GM12878 (cell line): ENCODE measurements around the gene PPP1R12A. TPM values are rescaled to one million over a fixed set of nuclear protein-coding genes. Genes with fewer than 3 reads are reported as not detected.
A peak's percentile ranks its signal among the peaks of the same experiment; 100 is the strongest.

Experiments
- ATAC-seq: fragments of 200-7000 bp; cut with Tn5 transposase; 3 replicates; pipeline ENCODE4 v1.9.1; 2020; ENCODE audit warnings: mild to moderate bottlenecking, moderate library complexity
- BruUV-seq: library from RNA; stranded (reverse); fragments of 400-500 nt; replicated peaks from 2 replicates; lab custom pipeline; 2021; lab: Mats Ljungman, UMichigan
- CTCF ChIA-PET: fragments of 300-600 bp; sonication (Branson Sonifier 250); formaldehyde crosslinking; extraction: SDS; loops from one replicate; lab custom pipeline; 2021; ENCODE audit warnings: inconsistent platforms; lab: Yijun Ruan, JAX
- POLR2A ChIA-PET: fragments of 350-600 bp; formaldehyde crosslinking; extraction: SDS; loops from one replicate; lab custom pipeline; 2021; ENCODE audit warnings: inconsistent platforms; lab: Charles Lee
- RAD21 ChIA-PET: fragments of 300-600 bp; sonication (Branson Sonifier 250); formaldehyde crosslinking; loops from one replicate; lab custom pipeline; 2023; ENCODE audit warnings: antibody characterized with exemption; ENCODE audit not compliant: unreplicated experiment; lab: Charles Lee
- SMC1A ChIA-PET: fragments of 300-600 bp; sonication (Branson Sonifier 250); formaldehyde crosslinking; loops from one replicate; lab custom pipeline; 2023; ENCODE audit not compliant: unreplicated experiment, uncharacterized antibody; lab: Charles Lee
- DNase-seq: peaks from one replicate; pipeline ENCODE4 v3.0.0-alpha.2; 2011; ENCODE audit warnings: low read depth, low spot score
- FAIRE-seq: peaks from 3 replicates; lab custom pipeline; 2011; peaks lifted over from hg19 to GRCh38; lab: Jason Lieb, UNC
- H2AFZ ChIP-seq: 2 replicates; pipeline ENCODE4 v1.6.0; 2011; ENCODE audit warnings: low read depth, low read length, control low read depth; ENCODE audit not compliant: control insufficient read depth
- H3K27ac ChIP-seq: 2 replicates; pipeline ENCODE4 v1.5.1; 2011; ENCODE audit warnings: control low read depth; ENCODE audit not compliant: control insufficient read depth, insufficient read depth
- H3K27me3 ChIP-seq, 2 experiments: replicated peaks in 1 of 2; 2 replicates each; pipeline versions ENCODE4 v1.6.0 to v1.6.1; 2011; ENCODE audit warnings: low read length in 1 of 2; ENCODE audit not compliant: control insufficient read depth in 2 of 2, insufficient read depth in 2 of 2
- H3K36me3 ChIP-seq, 2 experiments: 2 replicates each; pipeline ENCODE4 v1.5.1; 2011; ENCODE audit warnings: low read length in 1 of 2; ENCODE audit not compliant: control insufficient read depth in 2 of 2, insufficient read depth in 2 of 2
- H3K4me1 ChIP-seq: 2 replicates; pipeline ENCODE4 v1.6.1; 2011; ENCODE audit warnings: mild to moderate bottlenecking, low read length, moderate library complexity, mixed read lengths; ENCODE audit not compliant: control insufficient read depth, insufficient read depth
- H3K4me2 ChIP-seq: 2 replicates; pipeline ENCODE4 v1.6.0; 2011; ENCODE audit warnings: control low read depth; ENCODE audit not compliant: control insufficient read depth, insufficient read depth
- H3K4me3 ChIP-seq: fragments of 200-600 bp; sonication (generic); 2 replicates; pipeline ENCODE4 v1.5.1; 2016
- H3K79me2 ChIP-seq: 2 replicates; pipeline ENCODE4 v1.6.0; 2011; ENCODE audit warnings: low read length; ENCODE audit not compliant: control insufficient read depth, insufficient read depth
- H3K9ac ChIP-seq: 2 replicates; pipeline ENCODE4 v1.8.0; 2011; ENCODE audit warnings: low read length, control low read depth, mixed read lengths; ENCODE audit not compliant: control insufficient read depth, insufficient read depth
- H3K9me3 ChIP-seq: replicated peaks from 3 replicates; pipeline ENCODE4 v1.5.1; 2011; ENCODE audit warnings: mild to moderate bottlenecking, low read length; ENCODE audit not compliant: control insufficient read depth, insufficient read depth
- H4K20me1 ChIP-seq: 2 replicates; pipeline ENCODE4 v1.6.0; 2011; ENCODE audit not compliant: control insufficient read depth, insufficient read depth
- ATF7 ChIP-seq: fragments of 450-650 bp; IDR thresholded peaks from 2 replicates; pipeline ENCODE4 v1.6.1; 2016; ENCODE audit warnings: low read depth, mild to moderate bottlenecking
- BCLAF1 ChIP-seq: fragments of 450-650 bp; IDR thresholded peaks from 2 replicates; pipeline ENCODE4 v1.6.1; 2017; ENCODE audit warnings: antibody characterized with exemption, mild to moderate bottlenecking, moderate library complexity
- IRF3 ChIP-seq: fragments of 450-650 bp; IDR thresholded peaks from 2 replicates; pipeline ENCODE4 v1.6.1; 2014; ENCODE audit warnings: mild to moderate bottlenecking
- JUNB ChIP-seq: IDR thresholded peaks from 2 replicates; pipeline ENCODE4 v1.6.1; 2016; ENCODE audit warnings: antibody characterized with exemption, mild to moderate bottlenecking
- SKIL ChIP-seq: fragments of 450-650 bp; IDR thresholded peaks from 2 replicates; pipeline ENCODE4 v1.6.1; 2017; ENCODE audit warnings: mild to moderate bottlenecking, low read depth, inconsistent platforms; ENCODE audit not compliant: poor library complexity, severe bottlenecking
- SMARCA5 ChIP-seq: fragments of 450-650 bp; IDR thresholded peaks from 2 replicates; pipeline ENCODE4 v1.6.1; 2017; ENCODE audit warnings: mild to moderate bottlenecking
- SP1 ChIP-seq: IDR thresholded peaks from one replicate; pipeline ENCODE4 v1.6.1; 2011; ENCODE audit warnings: low read depth, low read length
- SREBF2 ChIP-seq: IDR thresholded peaks from 2 replicates; pipeline ENCODE4 v1.6.1; 2012; ENCODE audit warnings: mild to moderate bottlenecking, low read length
- SUZ12 ChIP-seq: fragments of 200-600 bp; sonication (generic); IDR thresholded peaks from one replicate; pipeline ENCODE4 v1.6.1; 2018; ENCODE audit warnings: antibody characterized with exemption, mild to moderate bottlenecking; ENCODE audit not compliant: unreplicated experiment
- WGBS: methylation state at CpG from one replicate; pipeline ENCODE4 v1.1.6; 2016; ENCODE audit warnings: low lambda C conversion rate; ENCODE audit not compliant: insufficient replicate concordance, insufficient coverage; ENCODE audit errors: missing lambda C conversion rate; 5-methylcytosine and 5-hydroxymethylcytosine counted together
- in situ Hi-C: fragments of 300-500 bp; cut with MboI; formaldehyde crosslinking; loops from 9 replicates; pipeline ENCODE4 v1.14.3; 2018; ENCODE audit warnings: mixed read lengths
- intact Hi-C: fragments of 100-400 bp; cut with micrococcal nuclease; formaldehyde crosslinking; loops from one replicate; pipeline ENCODE4 v1.14.2; 2022; ENCODE audit not compliant: unreplicated experiment
- polyA plus RNA-seq, 11 experiments: library from polyadenylated mRNA; depleted of rRNA in 4 of 11; unstranded in 6 of 11; stranded (reverse) in 5 of 11; fragments of >200 nt; fragmentation: Nextera tagmentation in 4 of 11; fragmentation: Illumina TruSeq in 1 of 11; extraction: Ambion mirVana in 4 of 11; extraction: Trizol in 1 of 11; gene quantifications; 1 replicate in 1 of 11; 2 replicates in 10 of 11; pipeline versions ENCODE4 v1.2.1 to v1.2.3, GENCODE V29; 2011 to 2016; ENCODE audit warnings: inconsistent platforms in 2 of 11, missing spikeins in 2 of 11, low read depth in 1 of 11
- total RNA-seq, 4 experiments: library from RNA; depleted of rRNA in 3 of 4; stranded (reverse); fragments of >200 nt in 3 of 4; fragmentation: Illumina TruSeq in 1 of 4; extraction: Trizol in 1 of 4; gene quantifications; 2 replicates each; pipeline versions ENCODE4 v1.2.1 to v1.2.3, GENCODE V29; 2013 to 2021

Gene PPP1R12A
- total and polyA plus RNA-seq, 10 of the 15 experiments (the other 5 are each of a cell fraction or from before 2014, with no cell fraction given) = 22.8 to 134 (median 51.4) TPM

GRCh38 chr12:79835377-79835843 lies 99.5 kb downstream of the PPP1R12A start:
- no peak overlapping the region for H3K4me2 ChIP-seq
- in situ Hi-C loops = no loop called here
- ATAC-seq (no peak), FAIRE-seq (no peak), DNase-seq (no peak)
- ChIA-PET POLR2A (interaction anchor here (0.6 kb wide), 1 partner anchor 12 kb away, joined by 4 read pairs; no protein-coding TSS in a partner anchor), RAD21 (interaction anchor here (1.0 kb wide), 1 partner anchor 51 kb away, joined by 3 read pairs; no protein-coding TSS in a partner anchor), SMC1A (interaction anchor here (0.5 to 2.8 kb wide), 7 partner anchors 10 to 352 kb away, joined by 3 to 13 read pairs (median 3); no protein-coding TSS in a partner anchor), CTCF (interaction anchor here (1.3 to 2.2 kb wide), 3 partner anchors 9 to 15 kb away, joined by 3 to 8 read pairs (median 7); no protein-coding TSS in a partner anchor)
- H4K20me1 ChIP-seq = no peaks in the 10 kb centered on the region
- no peak overlapping the region for H3K27ac ChIP-seq
- H3K27me3 ChIP-seq = no peaks in the 10 kb centered on the region
- H3K4me3 ChIP-seq = no peak overlapping the region
- H3K9me3 ChIP-seq = peaks cover 21% of the 10 kb centered on the region
- TSS peak; percentile 2 for BruUV-seq
- peaks cover 4 to 8% of the 10 kb centered on the region in 2 experiments for H3K36me3 ChIP-seq
- peak; percentile 46; the same call in 1 of the 2 replicates for TF ChIP-seq ATF7
- TF ChIP-seq SP1 = no peak
- TF ChIP-seq SREBF2 = no peak
- H2AFZ ChIP-seq = no peak overlapping the region
- intact Hi-C loops = no loop called here
- 95% methylated on average over 2 of the region's 2 CpGs for WGBS
- H3K79me2 ChIP-seq = peaks cover 5% of the 10 kb centered on the region
- no peak overlapping the region for H3K9ac ChIP-seq
- no peaks in the 10 kb centered on the region for H3K4me1 ChIP-seq

- no peaks in the 10 kb centered on the region for H4K20me1 ChIP-seq
- H2AFZ ChIP-seq = no peak overlapping the region
- no TSS peak for BruUV-seq
- in situ Hi-C loops = no loop called here
- H3K4me1 ChIP-seq = no peaks in the 10 kb centered on the region
- H3K9me3 ChIP-seq = peaks cover 18% of the 10 kb centered on the region
- WGBS = 93% methylated on average over 3 of the region's 3 CpGs
- SMC1A ChIA-PET = interaction anchor here (0.5 to 2.8 kb wide), 7 partner anchors 9 to 352 kb away, joined by 3 to 13 read pairs (median 3); no protein-coding TSS in a partner anchor
- no peak for ATAC-seq
- DNase-seq = no peak
- H3K27ac ChIP-seq = no peak overlapping the region
- no peak overlapping the region for H3K4me2 ChIP-seq
- POLR2A ChIA-PET = no interaction called here
- FAIRE-seq = no peak
- intact Hi-C loops = no loop called here
- H3K79me2 ChIP-seq = peaks cover 5% of the 10 kb centered on the region
- CTCF ChIA-PET = interaction anchor here (1.3 to 2.2 kb wide), 3 partner anchors 8 to 15 kb away, joined by 3 to 8 read pairs (median 7); no protein-coding TSS in a partner anchor
- RAD21 ChIA-PET = interaction anchor here (1.0 kb wide), 1 partner anchor 51 kb away, joined by 3 read pairs; no protein-coding TSS in a partner anchor
- no peaks in the 10 kb centered on the region for H3K27me3 ChIP-seq
- no peak overlapping the region for H3K9ac ChIP-seq
- peaks cover 4 to 8% of the 10 kb centered on the region in 2 experiments for H3K36me3 ChIP-seq
- no peak overlapping the region for H3K4me3 ChIP-seq
- TF ChIP-seq BCLAF1 = no peak
- TF ChIP-seq SUZ12 = no peak
- TF ChIP-seq SKIL = no peak
- no peak for TF ChIP-seq JUNB
- TF ChIP-seq SMARCA5 = no peak
- no peak for TF ChIP-seq IRF3
Observed at GRCh38 chr12:79834712-79835376, 100.1 kb downstream of the PPP1R12A start.
